NCI-H82 (cell line): ENCODE results near the gene NUP210.
"Not testable (repeated sequence)": the region's sequence is repeated elsewhere in the genome, so short reads cannot be mapped to it uniquely, and the experiment has no call there.

Source experiments
- DNase-seq: peaks from one replicate; lab custom pipeline; 2025; lab: John Stamatoyannopoulos, UW

NUP210 gene

GRCh38 chr3:13406190-13406589, 13.9 kb downstream of the NUP210 start:
- no peak for DNase-seq

GRCh38 chr3:13405614-13406013, 14.5 kb downstream of the NUP210 start:
- DNase-seq: no peak

- DNase-seq: no peak
Observed at GRCh38 chr3:13404626-13405452, 15.3 kb downstream of the NUP210 start.

- no peak for DNase-seq
Observed at GRCh38 chr3:13403847-13404246, 16.3 kb downstream of the NUP210 start.

- DNase-seq: no peak
Observed at GRCh38 chr3:13403213-13403819, 16.8 kb downstream of the NUP210 start.

- no peak for DNase-seq
Observed at GRCh38 chr3:13401149-13401548, 19.0 kb downstream of the NUP210 start.

- DNase-seq: no peak
Observed at GRCh38 chr3:13400114-13400673, 19.9 kb downstream of the NUP210 start.

- no peak for DNase-seq
Observed at GRCh38 chr3:13399603-13400002, 20.5 kb downstream of the NUP210 start.

- no peak for DNase-seq
Observed at GRCh38 chr3:13397316-13397715, 22.8 kb downstream of the NUP210 start.

GRCh38 chr3:13394363-13394762, 25.8 kb downstream of the NUP210 start:
- no peak for DNase-seq

GRCh38 chr3:13393427-13394360, 26.4 kb downstream of the NUP210 start:
- no peak for DNase-seq

GRCh38 chr3:13391308-13391707, 28.8 kb downstream of the NUP210 start:
- DNase-seq: no peak

- DNase-seq: no peak
Observed at GRCh38 chr3:13389378-13389777, 30.7 kb downstream of the NUP210 start.

- no peak for DNase-seq
Observed at GRCh38 chr3:13388816-13389215, 31.3 kb downstream of the NUP210 start.

GRCh38 chr3:13385373-13385965, 34.7 kb downstream of the NUP210 start:
- DNase-seq: no peak

GRCh38 chr3:13380971-13381370, 39.2 kb downstream of the NUP210 start:
- DNase-seq: no peak

GRCh38 chr3:13379201-13379830, 40.8 kb downstream of the NUP210 start:
- no peak for DNase-seq

- DNase-seq: no peak
Observed at GRCh38 chr3:13378155-13378554, 42.0 kb downstream of the NUP210 start.

GRCh38 chr3:13377741-13378140, 42.4 kb downstream of the NUP210 start:
- not testable (repeated sequence) for DNase-seq

GRCh38 chr3:13377021-13377420, 43.1 kb downstream of the NUP210 start:
- no peak for DNase-seq

GRCh38 chr3:13376091-13376490, 44.0 kb downstream of the NUP210 start:
- DNase-seq: no peak
